NCI-H226 (cell line): ENCODE measurements around the gene IL10.

Experiments
- DNase-seq: peaks from one replicate; pipeline ENCODE4 v3.0.0-alpha.2; 2015

IL10 gene

DNA sequence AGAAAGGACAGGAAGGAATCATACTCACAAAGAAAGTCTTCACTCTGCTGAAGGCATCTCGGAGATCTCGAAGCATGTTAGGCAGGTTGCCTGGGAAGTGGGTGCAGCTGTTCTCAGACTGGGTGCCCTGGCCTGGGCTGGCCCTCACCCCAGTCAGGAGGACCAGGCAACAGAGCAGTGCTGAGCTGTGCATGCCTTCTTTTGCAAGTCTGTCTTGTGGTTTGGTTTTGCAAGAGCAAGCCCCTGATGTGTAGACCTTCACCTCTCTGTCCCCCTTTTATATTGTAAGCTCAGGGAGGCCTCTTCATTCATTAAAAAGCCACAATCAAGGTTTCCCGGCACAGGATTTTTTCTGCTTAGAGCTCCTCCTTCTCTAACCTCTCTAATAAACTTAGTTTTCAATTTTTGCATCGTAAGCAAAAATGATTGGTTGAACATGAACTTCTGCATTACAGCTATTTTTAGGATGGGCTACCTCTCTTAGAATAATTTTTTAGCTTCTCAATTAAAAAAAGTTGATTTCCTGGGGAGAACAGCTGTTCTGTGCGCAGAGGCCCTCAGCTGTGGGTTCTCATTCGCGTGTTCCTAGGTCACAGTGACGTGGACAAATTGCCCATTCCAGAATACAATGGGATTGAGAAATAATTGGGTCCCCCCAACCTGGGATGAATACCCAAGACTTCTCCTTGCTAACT is at the start of gene IL10:
TSS of gene IL10 (minus strand) at position 252 of the 695 bp plus-strand sequence. CDS start at position 193, 59 bp downstream.
- no peak for DNase-seq

DNA sequence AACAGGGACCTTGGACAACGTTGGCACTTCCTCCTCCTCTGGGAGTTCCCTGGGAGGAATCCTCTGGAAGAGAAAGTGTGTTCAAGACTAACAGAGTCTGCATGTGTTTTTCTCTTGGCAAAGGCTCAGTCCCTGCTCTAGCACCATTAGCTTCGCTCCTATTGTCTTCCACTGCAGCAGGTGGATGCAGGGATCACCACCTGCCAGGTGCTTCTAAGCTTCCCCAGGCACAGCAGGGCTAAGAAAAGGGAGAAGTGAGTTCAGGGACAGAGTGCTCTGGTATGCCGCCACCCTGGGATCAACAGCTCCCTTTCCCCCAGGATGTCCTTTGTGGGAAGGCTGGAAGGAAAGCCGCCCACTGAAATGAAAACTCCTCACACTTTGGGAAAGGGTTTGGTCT is 49.2 kb upstream of the IL10 start:
- DNase-seq: no peak

DNA sequence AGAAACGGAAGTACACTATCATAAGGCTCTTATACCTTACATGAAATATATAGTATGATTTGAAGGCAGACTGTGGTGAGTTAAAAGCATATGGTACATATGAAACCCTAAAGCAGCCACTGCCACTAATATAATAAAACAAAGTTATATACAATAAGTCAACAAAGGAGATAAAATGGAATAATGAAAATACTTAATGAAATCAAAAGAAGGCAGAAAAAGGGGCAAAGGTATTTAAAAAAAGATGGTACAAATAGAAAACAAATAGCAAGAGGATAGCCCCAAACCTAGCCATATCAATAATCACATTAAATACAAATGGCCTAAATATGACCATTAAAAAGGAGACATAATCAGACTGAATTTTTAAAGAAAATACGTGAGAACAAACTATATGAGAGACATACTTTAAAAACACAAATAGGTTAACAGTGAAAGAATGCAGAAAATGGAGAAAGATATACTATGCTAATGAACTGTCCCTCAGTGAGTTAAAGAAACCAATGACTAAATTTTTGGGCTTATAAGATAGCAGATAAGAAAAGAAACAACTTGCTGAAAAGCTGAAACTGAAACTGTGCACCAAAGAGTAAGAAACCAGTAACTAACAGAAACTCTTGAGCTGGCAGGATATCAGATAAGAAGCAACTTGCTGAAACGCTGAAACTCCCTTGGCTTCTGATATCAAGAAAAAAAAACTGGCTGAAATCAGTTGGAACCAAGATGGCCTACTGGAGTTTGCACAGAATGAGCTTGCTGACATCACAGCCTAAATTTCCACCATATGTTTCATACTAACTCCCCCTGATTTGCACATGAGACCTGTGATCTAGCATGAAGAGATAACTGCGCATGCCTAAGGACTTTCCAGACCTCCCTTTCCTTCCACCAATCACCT is 44.3 kb upstream of the IL10 start:
- DNase-seq: peak; percentile 80

DNA sequence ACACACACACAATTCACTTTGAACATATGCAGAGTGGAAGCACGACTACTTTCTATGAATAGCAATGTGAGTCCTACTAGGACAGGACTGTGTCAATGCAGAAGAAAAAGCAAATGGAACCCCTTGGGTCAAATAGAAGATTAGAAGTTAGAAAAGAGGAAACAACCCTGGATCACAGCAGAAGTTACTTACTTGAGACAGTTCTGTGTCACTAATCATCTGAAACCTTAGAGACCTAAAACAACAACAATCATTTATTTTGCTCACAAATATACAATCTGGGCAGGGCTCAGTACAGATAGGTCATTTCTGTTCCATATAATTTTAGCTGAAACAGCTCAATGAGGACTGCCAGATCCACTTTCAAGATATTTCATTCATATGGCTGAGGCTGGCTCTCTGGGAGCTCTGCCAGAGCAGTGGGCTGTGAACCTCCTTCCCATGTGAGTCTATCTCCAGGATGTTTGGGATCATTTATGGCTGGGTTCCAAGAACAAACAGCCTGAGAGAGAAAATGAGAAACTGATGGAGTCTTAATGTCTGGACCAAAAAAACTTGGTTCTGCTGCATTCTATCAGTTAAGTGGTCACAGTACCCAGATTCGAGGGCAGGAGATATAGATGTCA is 42.5 kb upstream of the IL10 start:
- DNase-seq: peak; percentile 78

DNA sequence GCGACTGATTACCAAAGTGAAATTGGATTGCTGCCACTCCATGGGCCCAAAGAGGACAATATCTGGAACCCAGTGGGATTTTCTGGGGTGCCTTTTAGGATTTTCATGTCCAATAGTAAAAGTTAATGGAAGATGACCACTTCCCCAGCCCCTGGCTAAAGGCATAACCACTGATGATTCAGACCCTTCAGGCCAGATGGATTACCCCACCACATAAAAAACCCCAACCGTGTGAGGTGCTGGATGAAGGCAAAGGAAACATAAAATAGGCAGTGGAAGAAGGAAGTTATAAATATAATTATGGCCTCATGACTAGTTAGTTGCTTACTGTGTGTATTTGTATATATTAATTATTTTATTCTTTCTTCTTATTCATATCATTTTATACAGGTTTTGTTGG is 40.2 kb upstream of the IL10 start:
- DNase-seq: no peak

DNA sequence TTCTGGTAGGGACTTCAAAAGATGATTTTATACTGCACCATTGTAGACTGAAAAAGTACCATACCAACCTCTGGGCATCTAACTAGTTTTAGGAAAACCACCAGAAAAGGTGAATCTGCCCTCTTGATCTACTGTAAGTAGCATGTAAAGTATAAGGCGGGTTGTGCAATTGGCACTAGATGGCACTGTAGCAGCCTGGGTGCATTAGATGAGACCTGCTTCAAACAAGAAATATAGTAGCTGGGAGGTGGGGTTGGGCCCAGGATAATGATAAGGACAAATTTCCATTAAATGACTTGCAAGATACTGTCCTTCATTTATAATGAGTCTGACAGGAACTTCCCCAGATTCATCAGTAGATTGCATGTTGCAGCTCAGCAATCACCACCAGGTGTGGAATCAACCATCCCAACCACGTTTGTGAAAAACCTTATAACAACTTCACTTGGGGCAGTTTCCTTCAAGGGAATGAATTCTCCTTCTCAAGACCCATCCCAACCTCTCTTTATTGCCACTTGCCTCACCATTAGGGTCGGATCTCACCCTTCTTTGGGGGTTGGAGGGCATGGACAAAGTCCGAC is 37.3 kb upstream of the IL10 start:
- peak; percentile 19 for DNase-seq

DNA sequence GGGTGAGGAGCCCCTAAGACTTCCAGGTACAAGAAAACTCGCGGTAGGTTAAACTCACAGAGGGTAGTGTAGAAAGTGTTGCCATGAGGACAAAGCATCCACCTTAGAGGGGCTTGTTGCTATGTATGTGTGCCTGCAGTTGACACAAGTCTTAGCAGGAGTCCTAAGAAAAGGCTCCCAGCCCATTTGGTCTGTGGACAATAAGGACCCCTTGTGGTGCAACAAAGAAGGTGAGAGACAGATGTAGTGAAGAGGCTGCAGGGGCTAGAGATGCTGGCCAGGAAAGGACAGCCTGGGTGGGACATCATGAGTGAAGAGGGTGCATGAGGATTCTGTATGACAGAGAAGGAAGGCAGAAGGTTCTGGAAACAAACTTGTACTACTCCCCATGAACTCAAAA is 36.3 kb upstream of the IL10 start:
- DNase-seq: peak; percentile 28

DNA sequence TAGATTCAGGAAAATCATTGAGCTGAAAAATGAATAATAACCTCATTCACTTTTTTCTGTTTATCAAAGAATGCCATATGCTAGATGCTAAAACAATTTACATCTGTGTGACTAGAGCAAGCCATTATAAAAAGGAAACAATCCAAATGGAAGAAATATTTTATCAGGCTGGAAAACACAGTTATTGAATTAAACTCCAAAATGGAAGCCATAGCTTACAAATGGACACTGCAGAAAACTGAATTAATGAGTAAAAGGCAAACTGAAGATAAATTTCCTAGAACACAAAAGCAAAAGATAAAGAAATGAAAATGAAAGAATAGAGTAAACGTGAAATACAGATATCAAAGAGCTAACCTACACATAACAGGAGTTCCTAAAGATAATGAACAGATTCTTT is 33.1 kb upstream of the IL10 start:
- no peak for DNase-seq

DNA sequence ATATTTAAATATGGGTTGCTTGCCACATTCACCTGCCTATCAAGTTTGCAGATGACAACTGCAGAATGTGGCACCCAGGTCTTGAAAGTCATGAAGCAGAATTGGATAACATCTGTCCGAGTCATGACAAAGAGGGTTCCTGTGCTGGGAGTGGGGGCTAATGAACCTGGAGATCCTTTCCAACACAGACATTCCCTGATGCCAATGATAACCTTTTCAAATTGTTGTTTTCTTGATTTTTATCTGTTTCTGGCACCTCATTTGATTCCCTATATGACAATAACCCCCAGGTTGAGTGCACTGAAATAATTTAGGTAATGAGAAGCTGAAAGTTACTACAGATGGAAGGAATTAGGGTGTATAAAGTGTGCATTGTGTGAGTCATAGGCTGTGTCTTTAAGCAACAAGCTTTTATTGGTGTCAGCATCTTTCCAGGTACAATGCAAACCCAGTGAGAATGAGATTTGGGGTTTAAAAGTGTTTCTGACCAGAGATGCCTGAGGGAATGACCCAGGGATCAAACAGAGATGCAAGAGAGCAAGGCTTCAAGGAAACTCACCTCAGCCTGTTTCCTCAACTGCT is 32.0 kb upstream of the IL10 start:
- no peak for DNase-seq

DNA sequence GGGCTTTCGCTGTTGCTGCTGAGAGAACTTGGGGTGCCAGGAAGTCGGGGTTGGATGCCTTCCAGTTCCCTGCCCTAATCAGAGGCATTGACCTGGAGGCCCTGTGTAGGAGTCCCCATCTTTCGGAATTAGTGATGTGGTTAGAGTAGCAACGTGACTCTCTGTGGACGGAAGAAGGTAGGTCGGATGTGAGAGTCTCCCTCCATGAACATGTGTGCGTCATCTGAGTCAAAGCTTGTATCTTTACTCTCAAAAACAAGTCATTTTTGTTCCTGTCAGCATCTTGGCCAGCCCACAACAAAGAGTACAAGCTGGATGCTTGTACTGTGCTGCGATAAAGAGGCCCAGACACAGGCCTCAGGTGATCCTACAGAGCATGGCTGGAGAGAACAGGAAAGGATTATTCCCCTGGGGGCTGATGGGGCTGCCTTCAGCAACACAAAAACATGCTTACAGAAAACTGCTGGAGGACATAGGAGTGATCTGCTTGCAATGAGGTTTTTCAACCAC is 31.0 kb upstream of the IL10 start:
- DNase-seq: no peak

DNA sequence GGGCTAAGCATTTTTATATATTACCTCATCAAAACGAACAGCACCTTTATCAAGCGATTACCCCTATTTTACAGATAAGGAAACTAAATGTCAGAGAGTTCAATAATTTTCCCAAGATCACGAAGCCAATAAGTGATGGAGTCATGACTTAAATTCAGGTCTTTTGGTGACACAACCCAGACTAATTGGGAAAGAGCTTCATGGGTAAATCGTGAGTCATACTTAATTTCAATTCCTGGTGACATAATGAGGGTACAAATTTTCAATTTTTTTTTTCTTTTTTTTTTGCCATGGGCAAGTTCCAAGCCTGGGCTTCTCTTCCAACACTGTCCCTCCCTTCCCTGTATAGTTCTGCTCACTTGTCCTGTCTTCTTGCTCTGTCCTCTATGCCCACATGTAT is 30.1 kb upstream of the IL10 start:
- no peak for DNase-seq

DNA sequence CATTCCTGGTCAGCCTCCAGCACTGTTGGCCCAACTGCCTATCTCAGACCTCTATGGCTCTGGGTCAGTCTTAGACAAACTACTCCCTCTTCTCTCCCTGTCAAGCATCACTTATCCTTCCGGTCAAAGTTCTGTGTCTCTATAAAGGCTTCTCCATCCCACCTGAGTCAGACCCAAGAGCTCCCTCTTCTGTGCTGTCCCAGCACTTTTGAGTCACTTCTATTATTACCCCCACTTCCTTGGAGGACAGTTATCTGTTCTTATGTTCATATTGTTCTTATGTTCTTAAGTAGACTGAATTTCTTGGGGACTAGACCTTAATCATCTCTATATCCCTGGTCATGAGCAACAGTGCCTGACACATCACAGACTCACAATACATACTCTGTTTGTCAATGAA is 29.2 kb upstream of the IL10 start:
- no peak for DNase-seq

DNA sequence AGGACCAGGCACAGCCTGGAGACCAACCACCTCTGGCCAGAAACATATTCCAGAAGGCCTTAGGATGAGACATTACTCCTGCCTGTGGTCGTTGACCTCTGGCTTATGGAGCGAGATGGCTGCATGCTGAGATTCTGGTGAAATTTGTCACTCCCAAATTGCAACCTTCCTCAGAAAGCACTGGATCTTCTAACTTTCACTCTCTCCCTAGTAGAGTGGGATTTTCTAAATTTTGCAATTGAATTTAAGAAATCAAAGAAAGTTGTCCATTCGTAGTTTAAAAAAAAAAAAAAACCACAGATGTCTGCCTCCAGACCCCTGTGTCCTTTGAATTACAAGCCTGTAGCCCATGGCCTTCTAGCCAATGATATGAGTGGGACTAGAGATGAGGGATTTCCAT is 28.6 kb upstream of the IL10 start:
- no peak for DNase-seq

DNA sequence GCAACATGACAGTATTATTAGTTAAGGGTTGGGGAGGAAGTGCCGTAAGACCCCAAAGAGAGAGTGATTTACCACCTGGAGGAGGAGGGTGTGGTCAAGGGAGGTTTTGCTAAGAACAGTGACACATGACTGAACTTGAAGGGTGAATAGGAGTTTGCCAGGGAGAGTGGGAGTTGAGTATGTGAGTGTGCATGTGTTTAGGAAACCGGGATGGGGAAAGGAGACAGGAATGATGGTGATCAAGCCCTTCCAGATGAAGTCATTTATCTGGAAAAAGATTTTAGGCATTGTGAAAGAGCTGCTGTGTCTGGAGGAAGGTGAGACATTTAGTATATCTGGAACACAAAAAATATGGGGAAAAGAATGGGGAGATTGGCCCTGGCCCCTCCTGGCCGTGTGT is 28.1 kb upstream of the IL10 start:
- DNase-seq: peak; percentile 48

DNA sequence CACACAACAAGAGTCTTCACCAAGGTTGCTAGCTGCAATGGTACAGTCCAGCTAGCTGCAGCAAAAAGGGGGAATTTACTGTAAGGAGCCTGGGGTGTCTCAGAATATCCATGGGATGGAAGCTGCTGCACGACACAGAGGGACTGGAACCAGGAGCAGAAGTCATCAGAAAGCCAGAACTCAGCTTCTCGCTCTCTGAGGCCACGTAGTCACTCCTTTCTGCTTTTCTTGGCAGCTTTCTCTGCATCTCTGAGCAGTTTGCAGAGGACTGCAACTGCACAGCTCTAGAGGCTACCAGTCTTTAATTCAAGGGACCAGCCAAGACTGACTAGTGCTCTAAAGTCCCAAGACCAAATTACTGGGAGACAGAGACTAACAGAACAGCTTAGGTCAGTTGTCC is 27.0 kb upstream of the IL10 start:
- DNase-seq: no peak

DNA sequence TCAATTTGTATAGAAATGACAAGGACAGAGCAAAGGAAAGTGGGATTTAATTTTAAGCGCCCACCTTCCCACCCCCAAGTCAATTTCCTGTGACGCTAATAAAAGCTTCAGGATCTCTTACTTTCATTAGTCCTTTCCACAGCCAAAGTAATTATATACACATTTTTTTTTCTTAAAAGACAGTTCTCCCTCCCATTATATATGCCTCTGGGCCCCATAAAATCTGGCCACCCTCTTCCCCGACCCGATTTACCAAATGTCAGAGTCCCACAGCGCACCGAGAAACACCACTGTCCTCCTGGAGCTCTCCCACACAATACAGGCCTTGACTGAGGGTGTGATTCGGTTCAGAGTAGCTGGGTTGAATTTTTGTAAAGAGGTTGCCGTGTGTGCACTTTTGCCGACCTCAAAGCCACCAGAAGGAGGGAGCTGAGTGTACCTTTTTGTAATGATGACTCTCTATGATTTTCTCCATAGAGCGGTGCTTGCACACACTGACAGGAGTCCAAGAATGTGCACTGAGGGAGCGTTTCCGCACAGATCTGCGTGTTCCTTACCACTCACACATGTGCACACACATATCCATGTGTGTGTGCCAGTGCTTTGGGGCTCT is 26.2 kb upstream of the IL10 start:
- no peak for DNase-seq

DNA sequence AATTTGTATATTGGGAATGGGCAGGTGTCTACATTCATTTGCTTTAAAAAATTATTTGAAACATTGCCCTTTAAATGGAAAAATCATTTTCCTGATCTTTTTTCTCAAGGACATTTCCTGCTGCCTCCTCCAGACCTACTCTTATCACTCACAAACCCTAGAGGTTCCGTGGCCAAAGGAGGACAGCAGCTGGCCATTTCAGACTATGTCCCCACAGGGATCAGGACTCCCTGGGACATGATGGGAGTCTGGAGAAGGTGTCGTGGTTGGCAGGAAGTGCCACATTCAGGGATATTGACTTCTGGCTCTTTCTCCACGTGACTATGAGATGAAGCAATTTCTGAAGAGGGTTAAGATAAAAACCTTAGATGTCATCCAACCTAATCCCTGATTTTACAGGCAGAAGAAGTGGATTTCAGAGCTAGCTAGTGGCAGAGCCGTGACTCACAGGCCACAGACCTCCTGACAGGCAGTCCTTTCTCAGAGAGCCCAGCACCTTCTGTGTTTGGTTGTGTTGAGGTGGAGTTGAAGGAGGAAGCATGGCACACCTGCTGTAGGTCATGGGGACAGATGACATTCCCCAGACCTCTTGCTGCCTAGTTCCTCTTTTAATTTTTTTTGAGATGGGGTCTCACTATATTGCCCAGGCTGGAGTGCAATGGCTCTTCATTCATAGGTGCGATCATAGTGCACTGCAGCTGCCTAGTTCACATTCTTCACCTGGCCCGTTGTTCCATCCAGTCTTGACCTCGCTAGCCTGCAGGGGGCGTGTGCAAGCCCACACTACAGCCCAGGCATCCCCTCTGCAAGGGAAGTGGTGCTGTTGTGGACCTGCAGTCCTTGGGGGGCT is 25.5 kb upstream of the IL10 start:
- DNase-seq: no peak

DNA sequence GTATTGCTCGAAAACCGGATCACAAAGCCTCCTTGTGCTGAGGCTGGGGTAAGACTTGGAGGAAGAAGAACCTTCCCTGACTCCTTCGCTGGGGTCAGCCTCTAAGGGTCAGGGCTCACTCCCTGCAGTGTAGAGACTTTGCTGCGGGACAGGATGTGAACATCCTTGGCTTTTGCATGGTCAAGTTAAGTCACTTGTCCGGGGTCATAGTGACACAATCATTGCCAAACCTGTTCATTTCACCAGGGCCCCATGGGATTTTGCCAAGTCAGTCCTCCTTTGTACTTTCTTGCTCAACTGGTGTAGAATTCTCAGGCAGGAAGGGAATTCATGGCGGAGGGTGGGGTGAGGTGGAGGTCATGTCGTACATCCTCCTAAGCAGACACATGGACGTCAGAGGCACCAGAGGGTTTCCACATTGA is 24.7 kb upstream of the IL10 start:
- no peak for DNase-seq

DNA sequence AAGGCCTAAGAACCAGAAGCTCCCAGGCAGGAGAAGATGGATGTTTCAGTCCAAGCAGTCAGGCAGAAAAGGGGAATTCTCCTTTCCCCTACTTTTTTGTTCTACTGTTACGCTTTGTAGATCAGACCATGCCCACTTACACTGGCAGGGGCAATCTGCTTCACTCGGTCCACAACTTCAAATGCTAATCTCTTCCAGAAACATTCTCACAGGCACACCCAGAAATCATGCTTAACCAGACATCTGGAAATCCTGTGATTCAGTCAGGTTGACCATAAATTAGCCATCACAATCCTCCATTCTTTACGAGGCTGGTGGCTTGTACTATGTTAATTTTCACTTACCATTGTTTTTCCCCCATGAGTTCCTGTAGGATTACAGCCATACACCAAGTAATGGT is 23.8 kb upstream of the IL10 start:
- no peak for DNase-seq

DNA sequence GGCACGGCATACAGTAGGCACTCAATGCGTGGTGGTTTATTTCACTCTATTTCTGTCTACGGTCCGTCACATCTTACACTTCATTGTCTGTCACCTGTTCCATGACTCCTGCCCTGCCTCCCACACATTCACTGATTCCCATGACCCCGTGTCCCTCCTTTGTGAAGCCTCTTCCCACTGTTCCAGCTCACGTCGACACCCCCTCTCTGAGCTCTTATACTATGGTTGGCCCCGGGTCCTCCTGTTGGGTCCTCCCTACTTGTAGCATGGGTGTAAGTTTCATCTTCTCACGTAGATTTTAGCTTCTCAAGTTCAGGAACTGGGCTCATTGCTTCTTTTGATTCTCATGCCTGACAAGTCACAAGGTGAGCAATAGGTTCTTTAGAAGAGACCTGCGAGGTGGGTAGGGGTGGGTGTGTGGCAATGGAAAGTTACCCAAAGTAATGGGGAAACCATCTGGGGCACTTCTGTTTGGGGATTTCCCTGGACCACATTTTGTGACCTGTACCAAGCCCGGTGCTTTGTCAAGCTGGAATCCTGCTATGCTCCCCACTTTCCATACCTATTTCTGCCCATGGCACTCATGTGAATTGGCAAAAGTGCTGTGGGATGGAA is 22.1 kb upstream of the IL10 start:
- no peak for DNase-seq

DNA sequence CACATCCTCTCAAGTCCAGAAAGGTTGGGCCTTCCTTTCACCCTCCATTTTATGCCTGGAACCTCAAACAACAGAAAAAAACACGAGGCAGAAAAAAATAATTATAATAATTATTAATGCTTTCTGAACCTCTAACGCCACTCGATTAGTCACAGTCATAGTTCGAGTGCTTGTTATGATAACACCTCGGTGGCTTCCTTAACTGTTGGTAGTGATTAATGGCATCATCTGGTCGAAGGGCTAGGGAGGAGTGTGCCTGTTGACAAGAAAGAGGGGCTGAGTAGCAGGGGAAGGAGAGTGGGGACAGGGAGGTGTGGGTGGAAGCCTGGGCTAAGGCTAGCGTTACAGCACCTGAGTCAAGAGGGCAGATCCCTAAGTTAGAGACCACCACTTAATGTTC is 21.3 kb upstream of the IL10 start:
- no peak for DNase-seq
